GM23338 (cell line): ENCODE measurements around the gene SOWAHC.

Source experiments
- CREB1 ChIP-seq: fragments of 250-450 bp; sonication (Bioruptor Pico); IDR thresholded peaks from 2 replicates; pipeline ENCODE4 v1.5.0; 2020; ENCODE audit warnings: low read depth, mild to moderate bottlenecking, moderate library complexity
- EZH2 ChIP-seq: fragments of 200-600 bp; sonication (generic); IDR thresholded peaks from one replicate; pipeline ENCODE4 v1.8.0; 2017; ENCODE audit warnings: antibody characterized with exemption, mild to moderate bottlenecking, low read depth; ENCODE audit not compliant: unreplicated experiment
- EZH2phosphoT487 ChIP-seq: fragments of 200-600 bp; sonication (generic); IDR thresholded peaks from one replicate; pipeline ENCODE4 v1.8.1; 2018; ENCODE audit warnings: antibody characterized with exemption; ENCODE audit not compliant: unreplicated experiment
- NANOG ChIP-seq: IDR thresholded peaks from 2 replicates; pipeline ENCODE4 v1.6.1; 2016; ENCODE audit warnings: antibody characterized with exemption, borderline replicate concordance
- POLR2AphosphoS5 ChIP-seq: IDR thresholded peaks from 2 replicates; pipeline ENCODE4 v1.6.1; 2016; ENCODE audit warnings: antibody characterized with exemption, low read depth
- ZNF114 ChIP-seq: fragments of 250-450 bp; sonication (Bioruptor Pico); IDR thresholded peaks from 2 replicates; pipeline ENCODE4 v1.5.0; 2020; ENCODE audit warnings: mild to moderate bottlenecking, moderate library complexity
- ZNF331 ChIP-seq: fragments of 250-450 bp; sonication (Bioruptor Pico); IDR thresholded peaks from 2 replicates; pipeline ENCODE4 v1.5.0; 2020; ENCODE audit warnings: low read depth, mild to moderate bottlenecking, moderate library complexity
- TF ChIP-seq, protein P1 (sequence below), 2 experiments: fragments of 200-600 bp in 1 of 2; sonication (generic) in 1 of 2; conservative IDR thresholded peaks; 2 replicates each; pipeline versions ENCODE4 v1.5.1 to v1.6.1; 2016 to 2017; ENCODE audit warnings: antibody characterized with exemption in 2 of 2, low read depth in 2 of 2, mild to moderate bottlenecking in 2 of 2, moderate library complexity in 1 of 2
- TF ChIP-seq, protein P2 (sequence below): fragments of 250-450 bp; sonication (Bioruptor Pico); IDR thresholded peaks from 2 replicates; pipeline ENCODE4 v1.5.0; 2020; ENCODE audit warnings: mild to moderate bottlenecking, moderate library complexity
- TF ChIP-seq, protein P3 (sequence below): IDR thresholded peaks from 2 replicates; pipeline ENCODE4 v1.6.1; 2016; ENCODE audit warnings: antibody characterized with exemption
- TF ChIP-seq, protein P4 (sequence below): IDR thresholded peaks from one replicate; pipeline ENCODE4 v1.6.1; 2018; ENCODE audit warnings: antibody characterized with exemption; ENCODE audit not compliant: unreplicated experiment

DNA sequence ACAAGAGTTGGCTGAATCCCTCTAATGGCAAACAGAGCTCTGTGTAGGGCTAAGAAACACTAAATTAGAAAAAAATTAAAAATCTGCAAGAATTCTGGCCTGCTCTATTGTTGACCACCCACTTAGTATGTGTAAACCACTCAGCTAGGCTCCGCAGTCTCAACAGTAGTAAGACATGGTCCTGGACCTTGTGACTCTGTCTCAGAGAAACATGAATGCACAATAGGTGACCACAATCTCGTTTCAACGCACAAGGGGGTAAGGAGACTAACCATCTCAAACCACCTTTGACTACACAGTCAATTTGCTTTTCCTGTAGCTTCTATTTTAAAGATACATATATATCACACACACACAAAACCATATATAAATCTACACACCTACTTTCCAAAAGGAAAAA lies 16.9 kb upstream of the SOWAHC start:
- TF ChIP-seq, protein P1, sequence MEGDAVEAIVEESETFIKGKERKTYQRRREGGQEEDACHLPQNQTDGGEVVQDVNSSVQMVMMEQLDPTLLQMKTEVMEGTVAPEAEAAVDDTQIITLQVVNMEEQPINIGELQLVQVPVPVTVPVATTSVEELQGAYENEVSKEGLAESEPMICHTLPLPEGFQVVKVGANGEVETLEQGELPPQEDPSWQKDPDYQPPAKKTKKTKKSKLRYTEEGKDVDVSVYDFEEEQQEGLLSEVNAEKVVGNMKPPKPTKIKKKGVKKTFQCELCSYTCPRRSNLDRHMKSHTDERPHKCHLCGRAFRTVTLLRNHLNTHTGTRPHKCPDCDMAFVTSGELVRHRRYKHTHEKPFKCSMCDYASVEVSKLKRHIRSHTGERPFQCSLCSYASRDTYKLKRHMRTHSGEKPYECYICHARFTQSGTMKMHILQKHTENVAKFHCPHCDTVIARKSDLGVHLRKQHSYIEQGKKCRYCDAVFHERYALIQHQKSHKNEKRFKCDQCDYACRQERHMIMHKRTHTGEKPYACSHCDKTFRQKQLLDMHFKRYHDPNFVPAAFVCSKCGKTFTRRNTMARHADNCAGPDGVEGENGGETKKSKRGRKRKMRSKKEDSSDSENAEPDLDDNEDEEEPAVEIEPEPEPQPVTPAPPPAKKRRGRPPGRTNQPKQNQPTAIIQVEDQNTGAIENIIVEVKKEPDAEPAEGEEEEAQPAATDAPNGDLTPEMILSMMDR (conservative IDR thresholded peaks at IDR 0.05; ENCODE audit: low read depth in 2 of 2): no peak
- TF ChIP-seq ZNF114 (CRISPR knock-in tag) (no peak), EZH2 (no peak), POLR2AphosphoS5 (no peak), EZH2phosphoT487 (no peak), NANOG (no peak), ZNF331 (CRISPR knock-in tag) (no peak), CREB1 (CRISPR knock-in tag) (no peak)
- TF ChIP-seq, protein P2, sequence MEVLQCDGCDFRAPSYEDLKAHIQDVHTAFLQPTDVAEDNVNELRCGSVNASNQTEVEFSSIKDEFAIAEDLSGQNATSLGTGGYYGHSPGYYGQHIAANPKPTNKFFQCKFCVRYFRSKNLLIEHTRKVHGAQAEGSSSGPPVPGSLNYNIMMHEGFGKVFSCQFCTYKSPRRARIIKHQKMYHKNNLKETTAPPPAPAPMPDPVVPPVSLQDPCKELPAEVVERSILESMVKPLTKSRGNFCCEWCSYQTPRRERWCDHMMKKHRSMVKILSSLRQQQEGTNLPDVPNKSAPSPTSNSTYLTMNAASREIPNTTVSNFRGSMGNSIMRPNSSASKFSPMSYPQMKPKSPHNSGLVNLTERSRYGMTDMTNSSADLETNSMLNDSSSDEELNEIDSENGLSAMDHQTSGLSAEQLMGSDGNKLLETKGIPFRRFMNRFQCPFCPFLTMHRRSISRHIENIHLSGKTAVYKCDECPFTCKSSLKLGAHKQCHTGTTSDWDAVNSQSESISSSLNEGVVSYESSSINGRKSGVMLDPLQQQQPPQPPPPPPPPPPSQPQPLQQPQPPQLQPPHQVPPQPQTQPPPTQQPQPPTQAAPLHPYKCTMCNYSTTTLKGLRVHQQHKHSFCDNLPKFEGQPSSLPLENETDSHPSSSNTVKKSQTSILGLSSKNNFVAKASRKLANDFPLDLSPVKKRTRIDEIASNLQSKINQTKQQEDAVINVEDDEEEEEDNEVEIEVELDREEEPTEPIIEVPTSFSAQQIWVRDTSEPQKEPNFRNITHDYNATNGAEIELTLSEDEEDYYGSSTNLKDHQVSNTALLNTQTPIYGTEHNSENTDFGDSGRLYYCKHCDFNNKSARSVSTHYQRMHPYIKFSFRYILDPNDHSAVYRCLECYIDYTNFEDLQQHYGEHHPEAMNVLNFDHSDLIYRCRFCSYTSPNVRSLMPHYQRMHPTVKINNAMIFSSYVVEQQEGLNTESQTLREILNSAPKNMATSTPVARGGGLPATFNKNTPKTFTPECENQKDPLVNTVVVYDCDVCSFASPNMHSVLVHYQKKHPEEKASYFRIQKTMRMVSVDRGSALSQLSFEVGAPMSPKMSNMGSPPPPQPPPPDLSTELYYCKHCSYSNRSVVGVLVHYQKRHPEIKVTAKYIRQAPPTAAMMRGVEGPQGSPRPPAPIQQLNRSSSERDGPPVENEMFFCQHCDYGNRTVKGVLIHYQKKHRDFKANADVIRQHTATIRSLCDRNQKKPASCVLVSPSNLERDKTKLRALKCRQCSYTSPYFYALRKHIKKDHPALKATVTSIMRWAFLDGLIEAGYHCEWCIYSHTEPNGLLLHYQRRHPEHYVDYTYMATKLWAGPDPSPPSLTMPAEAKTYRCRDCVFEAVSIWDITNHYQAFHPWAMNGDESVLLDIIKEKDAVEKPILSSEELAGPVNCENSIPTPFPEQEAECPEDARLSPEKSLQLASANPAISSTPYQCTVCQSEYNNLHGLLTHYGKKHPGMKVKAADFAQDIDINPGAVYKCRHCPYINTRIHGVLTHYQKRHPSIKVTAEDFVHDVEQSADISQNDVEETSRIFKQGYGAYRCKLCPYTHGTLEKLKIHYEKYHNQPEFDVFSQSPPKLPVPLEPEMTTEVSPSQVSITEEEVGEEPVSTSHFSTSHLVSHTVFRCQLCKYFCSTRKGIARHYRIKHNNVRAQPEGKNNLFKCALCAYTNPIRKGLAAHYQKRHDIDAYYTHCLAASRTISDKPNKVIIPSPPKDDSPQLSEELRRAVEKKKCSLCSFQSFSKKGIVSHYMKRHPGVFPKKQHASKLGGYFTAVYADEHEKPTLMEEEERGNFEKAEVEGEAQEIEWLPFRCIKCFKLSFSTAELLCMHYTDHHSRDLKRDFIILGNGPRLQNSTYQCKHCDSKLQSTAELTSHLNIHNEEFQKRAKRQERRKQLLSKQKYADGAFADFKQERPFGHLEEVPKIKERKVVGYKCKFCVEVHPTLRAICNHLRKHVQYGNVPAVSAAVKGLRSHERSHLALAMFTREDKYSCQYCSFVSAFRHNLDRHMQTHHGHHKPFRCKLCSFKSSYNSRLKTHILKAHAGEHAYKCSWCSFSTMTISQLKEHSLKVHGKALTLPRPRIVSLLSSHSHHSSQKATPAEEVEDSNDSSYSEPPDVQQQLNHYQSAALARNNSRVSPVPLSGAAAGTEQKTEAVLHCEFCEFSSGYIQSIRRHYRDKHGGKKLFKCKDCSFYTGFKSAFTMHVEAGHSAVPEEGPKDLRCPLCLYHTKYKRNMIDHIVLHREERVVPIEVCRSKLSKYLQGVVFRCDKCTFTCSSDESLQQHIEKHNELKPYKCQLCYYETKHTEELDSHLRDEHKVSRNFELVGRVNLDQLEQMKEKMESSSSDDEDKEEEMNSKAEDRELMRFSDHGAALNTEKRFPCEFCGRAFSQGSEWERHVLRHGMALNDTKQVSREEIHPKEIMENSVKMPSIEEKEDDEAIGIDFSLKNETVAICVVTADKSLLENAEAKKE (CRISPR knock-in tag): no peak
- TF ChIP-seq, protein P3, sequence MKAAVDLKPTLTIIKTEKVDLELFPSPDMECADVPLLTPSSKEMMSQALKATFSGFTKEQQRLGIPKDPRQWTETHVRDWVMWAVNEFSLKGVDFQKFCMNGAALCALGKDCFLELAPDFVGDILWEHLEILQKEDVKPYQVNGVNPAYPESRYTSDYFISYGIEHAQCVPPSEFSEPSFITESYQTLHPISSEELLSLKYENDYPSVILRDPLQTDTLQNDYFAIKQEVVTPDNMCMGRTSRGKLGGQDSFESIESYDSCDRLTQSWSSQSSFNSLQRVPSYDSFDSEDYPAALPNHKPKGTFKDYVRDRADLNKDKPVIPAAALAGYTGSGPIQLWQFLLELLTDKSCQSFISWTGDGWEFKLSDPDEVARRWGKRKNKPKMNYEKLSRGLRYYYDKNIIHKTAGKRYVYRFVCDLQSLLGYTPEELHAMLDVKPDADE: no peak
- TF ChIP-seq, protein P4, sequence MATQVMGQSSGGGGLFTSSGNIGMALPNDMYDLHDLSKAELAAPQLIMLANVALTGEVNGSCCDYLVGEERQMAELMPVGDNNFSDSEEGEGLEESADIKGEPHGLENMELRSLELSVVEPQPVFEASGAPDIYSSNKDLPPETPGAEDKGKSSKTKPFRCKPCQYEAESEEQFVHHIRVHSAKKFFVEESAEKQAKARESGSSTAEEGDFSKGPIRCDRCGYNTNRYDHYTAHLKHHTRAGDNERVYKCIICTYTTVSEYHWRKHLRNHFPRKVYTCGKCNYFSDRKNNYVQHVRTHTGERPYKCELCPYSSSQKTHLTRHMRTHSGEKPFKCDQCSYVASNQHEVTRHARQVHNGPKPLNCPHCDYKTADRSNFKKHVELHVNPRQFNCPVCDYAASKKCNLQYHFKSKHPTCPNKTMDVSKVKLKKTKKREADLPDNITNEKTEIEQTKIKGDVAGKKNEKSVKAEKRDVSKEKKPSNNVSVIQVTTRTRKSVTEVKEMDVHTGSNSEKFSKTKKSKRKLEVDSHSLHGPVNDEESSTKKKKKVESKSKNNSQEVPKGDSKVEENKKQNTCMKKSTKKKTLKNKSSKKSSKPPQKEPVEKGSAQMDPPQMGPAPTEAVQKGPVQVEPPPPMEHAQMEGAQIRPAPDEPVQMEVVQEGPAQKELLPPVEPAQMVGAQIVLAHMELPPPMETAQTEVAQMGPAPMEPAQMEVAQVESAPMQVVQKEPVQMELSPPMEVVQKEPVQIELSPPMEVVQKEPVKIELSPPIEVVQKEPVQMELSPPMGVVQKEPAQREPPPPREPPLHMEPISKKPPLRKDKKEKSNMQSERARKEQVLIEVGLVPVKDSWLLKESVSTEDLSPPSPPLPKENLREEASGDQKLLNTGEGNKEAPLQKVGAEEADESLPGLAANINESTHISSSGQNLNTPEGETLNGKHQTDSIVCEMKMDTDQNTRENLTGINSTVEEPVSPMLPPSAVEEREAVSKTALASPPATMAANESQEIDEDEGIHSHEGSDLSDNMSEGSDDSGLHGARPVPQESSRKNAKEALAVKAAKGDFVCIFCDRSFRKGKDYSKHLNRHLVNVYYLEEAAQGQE: no peak
